GM12878 (cell line): Measurements from ENCODE around the gene SYT8. TPM values are rescaled to one million over a fixed set of nuclear protein-coding genes. Genes with fewer than 3 reads are reported as not detected.

ENCODE experiments used
- E2F4 ChIP-seq: IDR thresholded peaks from 2 replicates; pipeline ENCODE4 v1.6.1; 2012; ENCODE audit warnings: low read depth, low read length, improper control_type of control experiment
- EED ChIP-seq: sonication (generic); IDR thresholded peaks from 2 replicates; pipeline ENCODE4 v1.6.1; 2016; ENCODE audit warnings: antibody characterized with exemption, low read depth
- HDAC6 ChIP-seq: fragments of 200-600 bp; sonication (generic); IDR thresholded peaks from one replicate; pipeline ENCODE4 v1.8.0; 2017; ENCODE audit warnings: antibody characterized with exemption; ENCODE audit not compliant: unreplicated experiment
- IKZF2 ChIP-seq, 2 experiments: fragments of 450-650 bp; IDR thresholded peaks; 2 replicates each; pipeline ENCODE4 v1.6.1; 2017; ENCODE audit warnings: mild to moderate bottlenecking in 2 of 2, moderate library complexity in 2 of 2
- IRF4 ChIP-seq: IDR thresholded peaks from 2 replicates; pipeline ENCODE4 v1.6.1; 2011; ENCODE audit warnings: low read depth, low read length
- KDM1A ChIP-seq: fragments of 200-600 bp; sonication (generic); IDR thresholded peaks from 2 replicates; pipeline ENCODE4 v1.6.1; 2016; ENCODE audit warnings: borderline replicate concordance
- MXI1 ChIP-seq: fragments of 150-350 bp; IDR thresholded peaks from 2 replicates; pipeline ENCODE4 v1.6.1; 2011; ENCODE audit warnings: low read depth, mild to moderate bottlenecking, inconsistent platforms, low read length, improper control_type of control experiment
- RELB ChIP-seq: fragments of 450-650 bp; IDR thresholded peaks from 2 replicates; pipeline ENCODE4 v1.6.1; 2017; ENCODE audit warnings: low read depth, mild to moderate bottlenecking, moderate library complexity
- SMAD5 ChIP-seq: IDR thresholded peaks from 2 replicates; pipeline ENCODE4 v1.6.1; 2016; ENCODE audit warnings: antibody characterized with exemption, low read depth
- YY1 ChIP-seq: IDR thresholded peaks from 2 replicates; pipeline ENCODE4 v1.6.1; 2011; ENCODE audit warnings: low read depth, mild to moderate bottlenecking, low read length
- ZBTB4 ChIP-seq: fragments of 450-650 bp; formaldehyde crosslinking; IDR thresholded peaks from 2 replicates; pipeline ENCODE4 v1.4.0; 2022; ENCODE audit warnings: mild to moderate bottlenecking, moderate library complexity
- ZNF592 ChIP-seq: fragments of 450-650 bp; IDR thresholded peaks from 2 replicates; pipeline ENCODE4 v1.6.1; 2017; ENCODE audit warnings: mild to moderate bottlenecking, moderate library complexity
- ZNF622 ChIP-seq: fragments of 450-650 bp; IDR thresholded peaks from 2 replicates; pipeline ENCODE4 v1.6.1; 2017; ENCODE audit warnings: mild to moderate bottlenecking, inconsistent platforms
- ZNF687 ChIP-seq: fragments of 450-650 bp; IDR thresholded peaks from 2 replicates; pipeline ENCODE4 v1.6.1; 2017; ENCODE audit warnings: mild to moderate bottlenecking, moderate library complexity
- polyA plus RNA-seq, 11 experiments: library from polyadenylated mRNA; depleted of rRNA in 4 of 11; unstranded in 6 of 11; stranded (reverse) in 5 of 11; fragments of >200 nt; fragmentation: Nextera tagmentation in 4 of 11; fragmentation: Illumina TruSeq in 1 of 11; extraction: Ambion mirVana in 4 of 11; extraction: Trizol in 1 of 11; gene quantifications; 1 replicate in 1 of 11; 2 replicates in 10 of 11; pipeline versions ENCODE4 v1.2.1 to v1.2.3, GENCODE V29; 2011 to 2016; ENCODE audit warnings: inconsistent platforms in 2 of 11, missing spikeins in 2 of 11, low read depth in 1 of 11
- total RNA-seq, 4 experiments: library from RNA; depleted of rRNA in 3 of 4; stranded (reverse); fragments of >200 nt in 3 of 4; fragmentation: Illumina TruSeq in 1 of 4; extraction: Trizol in 1 of 4; gene quantifications; 2 replicates each; pipeline versions ENCODE4 v1.2.1 to v1.2.3, GENCODE V29; 2013 to 2021

SYT8 gene
- total and polyA plus RNA-seq, 10 of the 15 experiments (the other 5 are each of a cell fraction or from before 2014, with no cell fraction given), result 0.44 TPM; not detected in 9

- TF ChIP-seq ZNF622 (no peak), ZNF592 (no peak), HDAC6 (no peak), EED (no peak), E2F4 (no peak), YY1 (peak; percentile 74), IRF4 (no peak), ZNF687 (no peak), RELB (no peak), SMAD5 (no peak), ZBTB4 (CRISPR knock-in tag) (no peak), MXI1 (no peak), IKZF2 (IDR thresholded peaks at IDR 0.05) (no peak), KDM1A (no peak)
Measured at GRCh38 chr11:1882265-1883238, 47.8 kb downstream of the SYT8 start (continued).
